Measurements from ENCODE around the gene SLC35E3. TPM values are rescaled to one million over a fixed set of nuclear protein-coding genes. Genes with fewer than 3 reads are reported as not detected.
A peak's percentile ranks its signal among the peaks of the same experiment; 100 is the strongest.

The SLC35E3 gene
- total RNA-seq, 1 donor = 7.0 TPM

GRCh38 chr12:68785823-68786222 lies 39.8 kb downstream of the SLC35E3 start:
- H3K4me3 ChIP-seq (ENCODE audit: low read depth, low read length) = no peak overlapping the region
- TF ChIP-seq CTCF (IDR thresholded peaks at IDR 0.05; ENCODE audit: insufficient read depth, low read length) = no peak
- no peak for DNase-seq (ENCODE audit: low read depth)

- H3K4me3 ChIP-seq (ENCODE audit: low read depth, low read length) = no peak overlapping the region
- DNase-seq (ENCODE audit: low read depth) = no peak
- TF ChIP-seq CTCF (IDR thresholded peaks at IDR 0.05; ENCODE audit: insufficient read depth, low read length) = peak; percentile 25
Measured at GRCh38 chr12:68786929-68787328, 41.0 kb downstream of the SLC35E3 start.

GRCh38 chr12:68788554-68789143 lies 42.7 kb downstream of the SLC35E3 start:
- no peak for DNase-seq (ENCODE audit: low read depth)
- H3K4me3 ChIP-seq (ENCODE audit: low read depth, low read length) = no peak overlapping the region
- TF ChIP-seq CTCF (IDR thresholded peaks at IDR 0.05; ENCODE audit: insufficient read depth, low read length) = no peak

- no peak overlapping the region for H3K4me3 ChIP-seq (ENCODE audit: low read depth, low read length)
- TF ChIP-seq CTCF (IDR thresholded peaks at IDR 0.05; ENCODE audit: insufficient read depth, low read length) = no peak
- DNase-seq (ENCODE audit: low read depth) = no peak
Measured at GRCh38 chr12:68789144-68789878, 43.3 kb downstream of the SLC35E3 start.

GRCh38 chr12:68790081-68790951 lies 44.3 kb downstream of the SLC35E3 start:
- H3K4me3 ChIP-seq (ENCODE audit: low read depth, low read length) = no peak overlapping the region
- DNase-seq (ENCODE audit: low read depth) = no peak
- TF ChIP-seq CTCF (IDR thresholded peaks at IDR 0.05; ENCODE audit: insufficient read depth, low read length) = no peak

- TF ChIP-seq CTCF (IDR thresholded peaks at IDR 0.05; ENCODE audit: insufficient read depth, low read length) = no peak
- no peak overlapping the region for H3K4me3 ChIP-seq (ENCODE audit: low read depth, low read length)
- DNase-seq (ENCODE audit: low read depth) = no peak
Measured at GRCh38 chr12:68790952-68791234, 44.9 kb downstream of the SLC35E3 start.
